GM19035 (cell line): Measurements from ENCODE around the gene MYOM3.
A peak's percentile ranks its signal among the peaks of the same experiment; 100 is the strongest.
"Not testable (repeated sequence)": the region's sequence is repeated elsewhere in the genome, so short reads cannot be mapped to it uniquely, and the experiment has no call there.

Experiments used
- ATAC-seq: cut with Tn5 transposase; IDR thresholded peaks from one replicate; pipeline ENCODE4 v1.9.1; 2021; ENCODE audit not compliant: unreplicated experiment

MYOM3 gene

GRCh38 chr1:24074817-24075589 is 36.9 kb downstream of the MYOM3 start:
- no peak for ATAC-seq

GRCh38 chr1:24074196-24074595 is 37.7 kb downstream of the MYOM3 start:
- ATAC-seq: no peak

- ATAC-seq: no peak
Observed at GRCh38 chr1:24071941-24072340, 40.0 kb downstream of the MYOM3 start.

DNA sequence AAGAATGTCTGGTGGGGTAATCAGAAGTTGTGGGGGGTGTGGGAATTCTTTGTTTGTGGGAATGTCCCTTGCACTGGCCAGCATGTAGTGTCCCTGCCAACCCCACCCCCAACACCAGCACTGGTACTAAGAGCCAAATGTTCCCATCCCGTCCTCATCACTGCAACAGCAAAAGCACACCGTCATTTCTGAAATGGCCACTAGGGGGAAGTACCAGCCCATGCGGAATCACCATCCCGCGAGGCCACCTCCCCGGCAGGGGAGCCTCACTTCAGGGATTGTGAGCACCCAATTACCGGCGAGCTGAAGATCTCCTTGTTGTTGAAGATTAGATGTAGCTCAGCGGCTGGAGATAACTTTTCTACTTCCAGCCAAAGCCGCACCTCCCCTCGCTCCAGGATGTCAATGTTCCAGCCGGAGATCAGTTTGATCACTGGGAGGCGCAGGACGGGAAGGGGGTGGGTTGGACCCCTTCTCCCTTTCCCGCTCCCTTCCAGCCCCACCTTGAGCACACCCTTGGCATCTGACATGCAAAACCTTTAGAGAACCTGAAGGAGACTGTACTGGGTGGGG is 41.0 kb downstream of the MYOM3 start:
- peak; percentile 67 for ATAC-seq

GRCh38 chr1:24069817-24070216 is 42.1 kb downstream of the MYOM3 start:
- ATAC-seq: no peak

GRCh38 chr1:24067978-24068377 is 44.0 kb downstream of the MYOM3 start:
- no peak for ATAC-seq

GRCh38 chr1:24065304-24065703 is 46.6 kb downstream of the MYOM3 start:
- ATAC-seq: no peak

DNA sequence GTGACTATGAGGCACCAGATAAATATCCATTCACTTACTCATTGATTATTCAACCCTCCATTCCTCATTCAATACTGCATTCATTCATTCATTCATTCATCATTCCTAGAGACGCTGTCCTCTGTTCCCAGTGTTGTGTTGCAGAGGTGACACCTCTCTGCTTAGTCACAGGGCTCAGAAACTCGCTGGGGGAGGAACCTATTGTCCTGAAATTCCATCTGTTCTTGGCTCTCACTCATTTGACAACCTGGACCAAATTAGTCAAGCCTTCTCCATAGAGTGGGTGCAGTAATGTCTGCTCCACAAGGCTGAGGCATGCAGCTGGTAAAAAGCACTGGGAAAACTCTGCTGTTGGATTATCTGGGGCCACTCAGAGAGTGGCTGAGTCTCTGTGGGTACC is 49.7 kb downstream of the MYOM3 start:
- ATAC-seq: no peak

GRCh38 chr1:24060482-24060881 is 51.5 kb downstream of the MYOM3 start:
- no peak for ATAC-seq

- no peak for ATAC-seq
Observed at GRCh38 chr1:24058671-24059455, 53.1 kb downstream of the MYOM3 start.

DNA sequence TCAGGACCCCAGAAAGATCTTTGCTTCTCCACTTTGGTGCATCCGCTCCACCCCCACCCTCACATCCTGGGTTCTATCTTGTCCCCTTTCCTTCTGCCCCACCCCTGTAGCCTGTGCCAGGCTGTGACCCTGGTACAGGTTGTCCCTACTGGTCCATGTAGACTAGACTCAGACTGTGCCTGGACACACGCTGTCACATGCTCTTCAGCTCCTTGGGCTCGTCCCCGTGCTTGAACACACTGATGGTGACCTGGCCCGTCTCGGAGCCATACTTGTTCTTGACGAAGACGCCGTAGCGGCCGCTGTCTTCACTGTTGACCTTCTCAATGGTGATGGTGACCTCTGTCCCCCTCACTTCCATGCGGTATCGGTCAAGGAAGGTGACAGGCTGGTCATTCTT is 54.8 kb downstream of the MYOM3 start:
- no peak for ATAC-seq

GRCh38 chr1:24055681-24056080 is 56.3 kb downstream of the MYOM3 start:
- ATAC-seq: no peak

DNA sequence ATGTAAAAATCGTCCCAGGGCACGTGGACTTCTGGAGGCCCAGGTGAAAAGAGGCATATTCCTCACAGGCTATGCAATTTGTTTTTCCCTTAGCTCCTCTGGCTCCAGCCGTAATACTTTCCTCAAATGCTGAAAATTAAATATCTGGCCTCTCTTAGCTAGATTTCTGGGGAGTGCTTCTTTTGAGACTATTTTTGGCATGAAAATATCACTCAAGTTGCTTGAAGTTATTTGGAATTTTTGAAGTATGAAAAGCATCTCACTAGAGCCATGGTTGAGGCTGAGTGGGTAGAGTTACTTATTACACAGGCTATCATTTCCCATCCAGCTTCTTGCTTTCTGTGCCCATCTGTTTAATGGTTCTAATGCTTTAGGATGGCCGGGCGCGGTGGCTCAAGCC is 59.7 kb downstream of the MYOM3 start:
- ATAC-seq: no peak

DNA sequence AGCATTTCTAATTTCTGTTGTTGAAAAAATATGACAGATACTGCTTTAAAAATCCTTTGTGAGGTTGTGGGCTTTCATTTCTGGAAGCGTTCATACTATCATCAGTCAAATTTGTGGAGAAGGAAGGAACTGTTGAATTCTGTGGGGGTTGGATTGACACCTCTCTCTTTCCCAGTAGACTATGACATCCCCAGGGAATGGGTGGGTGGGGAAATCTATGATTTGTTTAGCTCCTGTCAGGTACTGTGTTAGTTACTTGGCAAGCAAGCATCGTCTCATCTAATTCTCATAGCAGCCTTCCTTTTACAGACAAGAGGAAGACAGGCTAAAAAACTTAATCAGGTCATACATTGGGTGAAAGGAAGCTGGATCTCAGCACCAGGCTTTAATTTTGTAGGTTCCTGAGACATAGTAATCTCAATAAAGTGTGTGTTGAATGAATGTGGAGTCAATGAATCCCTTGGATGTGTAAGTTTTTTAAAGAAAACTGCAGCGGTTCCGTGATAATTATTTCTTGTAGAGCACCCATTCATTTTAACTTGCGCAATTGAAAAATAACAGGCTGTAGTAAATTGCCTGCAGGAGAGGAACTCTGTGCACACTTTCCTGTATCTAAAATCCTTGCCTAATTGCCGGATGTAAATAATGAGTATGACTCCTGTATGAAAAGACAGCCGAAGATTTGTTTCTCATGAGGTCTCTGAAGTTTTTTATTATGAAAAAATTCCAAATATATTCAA is 60.6 kb downstream of the MYOM3 start:
- ATAC-seq: no peak

GRCh38 chr1:24049733-24050132 is 62.2 kb downstream of the MYOM3 start:
- ATAC-seq: no peak

- not testable (repeated sequence) for ATAC-seq
Observed at GRCh38 chr1:24048894-24049293, 63.0 kb downstream of the MYOM3 start.

- ATAC-seq: no peak
Observed at GRCh38 chr1:24048205-24048869, 63.6 kb downstream of the MYOM3 start.

GRCh38 chr1:24047110-24047477 is 64.8 kb downstream of the MYOM3 start:
- ATAC-seq: no peak

DNA sequence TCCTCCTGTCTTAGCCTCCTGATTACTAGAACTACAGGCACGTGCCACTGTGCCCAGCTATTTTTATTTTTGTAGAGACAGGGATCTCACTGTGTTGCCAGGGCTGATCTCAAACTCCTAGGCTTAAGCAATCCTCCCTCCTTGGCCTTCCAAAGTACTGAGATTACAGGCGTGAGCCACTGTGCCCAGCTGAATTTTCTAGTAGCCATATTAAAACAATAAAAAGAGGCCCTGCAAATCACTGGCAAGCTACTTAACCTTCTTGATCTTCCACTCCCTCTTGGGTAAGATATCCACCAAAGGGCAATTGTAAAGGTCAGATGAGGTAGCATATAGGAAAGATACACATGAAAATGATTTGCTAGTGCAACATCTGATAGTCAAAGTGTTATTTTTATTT is 66.2 kb downstream of the MYOM3 start:
- no peak for ATAC-seq

DNA sequence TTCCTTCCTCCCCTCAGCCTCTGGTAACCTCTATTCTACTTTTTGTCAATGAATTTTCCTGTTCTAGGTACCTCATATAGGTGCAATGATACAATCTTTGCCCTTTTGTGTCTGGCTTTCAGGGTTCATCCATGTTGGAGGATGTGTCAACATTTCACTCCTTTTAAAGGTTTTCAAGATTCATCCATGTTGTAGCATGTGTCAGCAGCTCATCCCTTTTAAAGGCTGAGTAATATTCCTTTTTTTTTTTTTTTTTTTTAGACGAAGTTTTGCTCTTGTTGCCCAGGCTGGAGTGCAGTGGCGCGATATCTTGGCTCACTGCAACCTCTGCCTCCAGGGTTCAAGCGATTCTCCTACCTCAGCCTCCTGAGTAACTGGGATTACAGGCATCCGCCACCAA is 67.3 kb downstream of the MYOM3 start:
- ATAC-seq: not testable (repeated sequence)
